Right lobe of liver (tissue), 6 donors: ENCODE measurements around the gene MYO10. TPM values are rescaled to one million over a fixed set of nuclear protein-coding genes. Genes with fewer than 3 reads are reported as not detected.

Experiments
- ATAC-seq, 4 donors: fragments of 200-7000 bp; cut with Tn5 transposase; one replicate each; pipeline ENCODE4 v1.9.1; 2020; ENCODE audit warnings: mild to moderate bottlenecking in 4 of 4, moderate library complexity in 4 of 4
- DNase-seq, 3 donors: peaks; one replicate each; pipeline ENCODE4 v3.0.0-alpha.2; 2020
- H3K27ac ChIP-seq, 3 donors: fragments of 200-600 bp; one replicate each; pipeline ENCODE4 v1.8.0; 2022
- H3K27me3 ChIP-seq, 2 donors: fragments of 200-600 bp; one replicate each; pipeline ENCODE4 v1.8.0; 2022
- H3K36me3 ChIP-seq, 4 donors: fragments of 200-600 bp; sonication (generic) in 1 of 4; one replicate each; pipeline versions ENCODE4 v1.5.1 to v1.8.0; 2017 to 2022; ENCODE audit warnings: control low read depth in 1 of 4
- H3K4me1 ChIP-seq, 4 donors: fragments of 200-600 bp; sonication (generic) in 1 of 4; one replicate each; pipeline versions ENCODE4 v1.5.1 to v1.8.0; 2017 to 2022; ENCODE audit warnings: control low read depth in 1 of 4
- H3K4me3 ChIP-seq, 3 donors: fragments of 200-600 bp; one replicate each; pipeline ENCODE4 v1.8.0; 2022
- H3K9me3 ChIP-seq, 4 donors: fragments of 200-600 bp; sonication (generic) in 1 of 4; one replicate each; pipeline versions ENCODE4 v1.5.1 to v1.8.0; 2017 to 2022; ENCODE audit warnings: control low read depth in 1 of 4
- POLR2A ChIP-seq: fragments of 450-650 bp; IDR thresholded peaks from one replicate; pipeline ENCODE4 v1.6.1; 2017; ENCODE audit warnings: antibody characterized with exemption, mild to moderate bottlenecking
- WGBS: methylation state at CpG from one replicate; pipeline ENCODE4 v1.1.6; 2018; ENCODE audit warnings: low coverage, low lambda C conversion rate; ENCODE audit not compliant: insufficient coverage; ENCODE audit errors: missing lambda C conversion rate; 5-methylcytosine and 5-hydroxymethylcytosine counted together
- intact Hi-C, 2 donors: fragments of 100-400 bp; cut with DNase I; formaldehyde crosslinking; loops; one replicate each; pipeline versions ENCODE4 v1.11.2 to v1.14.1; 2022
- total RNA-seq, 6 experiments: library from RNA; depleted of rRNA in 2 of 6; stranded (reverse); fragments of >200 nt in 2 of 6; fragmentation: NEBNext Ultra II Directional in 3 of 6; extraction: Animal tissue kit (Norgen Biotek cat#: 25700) in 3 of 6; gene quantifications; one replicate each; pipeline versions ENCODE4 v1.1.0 to v1.2.4, GENCODE V29; 2016 to 2023
- TF ChIP-seq, protein P1 (sequence below), 4 donors: fragments of 200-600 bp in 3 of 4; fragments of 450-650 bp in 1 of 4; IDR thresholded peaks; one replicate each; pipeline versions ENCODE4 v1.5.1 to v1.8.0; 2016 to 2022; ENCODE audit warnings: antibody characterized with exemption in 4 of 4, mild to moderate bottlenecking in 2 of 4
- donor health status: DM: no; HTN: yes; CAD: no.
- donor health status: DM: no; HTN: no; CAD: no.
- donor health status: DM: no; HTN: no; CAD: no.
- donor health status: DM: no; HTN: yes; CAD: no.
- donor health status: DM: no; HTN: yes; CAD: no.

The MYO10 gene
- total RNA-seq, 6 experiments from 2014 or later = 3.9 to 13.1 (median 6.9) TPM

DNA sequence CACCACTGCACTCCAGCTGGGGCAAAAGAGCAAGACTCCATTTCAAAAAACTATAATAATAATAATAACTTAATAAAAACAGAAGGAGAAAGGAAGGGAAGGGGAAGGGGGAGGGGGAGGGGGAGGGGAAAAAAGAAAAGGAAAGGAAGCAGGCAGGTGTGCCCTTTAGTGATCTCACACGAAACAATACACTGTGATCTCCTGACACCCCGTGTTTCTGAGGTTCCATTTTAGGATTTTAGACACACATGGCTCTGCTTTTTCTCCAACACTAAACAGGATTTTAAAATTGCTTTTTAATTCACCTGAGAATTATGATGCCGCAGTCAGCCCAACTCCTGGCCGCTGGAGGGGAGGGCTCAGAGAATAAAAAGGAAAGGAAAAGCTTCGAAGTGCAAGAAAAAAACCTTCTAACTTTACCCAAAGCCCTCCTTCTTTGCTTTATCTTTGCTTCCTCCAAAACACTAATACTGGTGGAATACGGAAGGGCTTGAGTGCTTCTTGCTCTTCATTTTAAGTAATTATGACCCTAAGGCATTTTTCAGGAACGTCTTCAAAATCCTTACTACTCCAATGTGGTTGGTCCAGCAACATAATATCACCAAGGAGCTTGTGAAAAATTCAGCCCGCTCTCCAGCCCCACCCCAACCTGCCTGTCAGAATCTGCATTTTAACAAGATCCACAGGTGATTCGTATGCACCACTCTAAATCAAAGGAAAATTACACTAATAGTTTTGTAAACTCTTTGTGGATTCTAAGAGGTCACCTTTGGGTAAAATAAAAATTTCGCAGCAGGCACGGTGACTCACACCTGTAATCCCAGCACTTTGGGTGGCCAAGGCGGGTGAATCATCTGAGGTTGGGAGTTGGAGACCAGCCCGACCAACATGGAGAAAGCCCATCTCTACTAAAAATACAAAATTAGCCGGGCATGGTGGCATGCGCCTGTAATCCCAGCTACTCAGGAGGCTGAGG lies 66.0 kb downstream of the MYO10 start:
- TF ChIP-seq, protein P1, sequence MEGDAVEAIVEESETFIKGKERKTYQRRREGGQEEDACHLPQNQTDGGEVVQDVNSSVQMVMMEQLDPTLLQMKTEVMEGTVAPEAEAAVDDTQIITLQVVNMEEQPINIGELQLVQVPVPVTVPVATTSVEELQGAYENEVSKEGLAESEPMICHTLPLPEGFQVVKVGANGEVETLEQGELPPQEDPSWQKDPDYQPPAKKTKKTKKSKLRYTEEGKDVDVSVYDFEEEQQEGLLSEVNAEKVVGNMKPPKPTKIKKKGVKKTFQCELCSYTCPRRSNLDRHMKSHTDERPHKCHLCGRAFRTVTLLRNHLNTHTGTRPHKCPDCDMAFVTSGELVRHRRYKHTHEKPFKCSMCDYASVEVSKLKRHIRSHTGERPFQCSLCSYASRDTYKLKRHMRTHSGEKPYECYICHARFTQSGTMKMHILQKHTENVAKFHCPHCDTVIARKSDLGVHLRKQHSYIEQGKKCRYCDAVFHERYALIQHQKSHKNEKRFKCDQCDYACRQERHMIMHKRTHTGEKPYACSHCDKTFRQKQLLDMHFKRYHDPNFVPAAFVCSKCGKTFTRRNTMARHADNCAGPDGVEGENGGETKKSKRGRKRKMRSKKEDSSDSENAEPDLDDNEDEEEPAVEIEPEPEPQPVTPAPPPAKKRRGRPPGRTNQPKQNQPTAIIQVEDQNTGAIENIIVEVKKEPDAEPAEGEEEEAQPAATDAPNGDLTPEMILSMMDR (IDR thresholded peaks at IDR 0.05) = no peak
- no peak for TF ChIP-seq POLR2A
- H3K4me3 ChIP-seq = no peak overlapping the region
- intact Hi-C loops = no loop called here
- no peak overlapping the region for H3K27ac ChIP-seq
- H3K4me1 ChIP-seq = no peaks in the 10 kb centered on the region
- ATAC-seq = no peak
- WGBS = 65% methylated on average over 12 of the region's 15 CpGs
- H3K9me3 ChIP-seq = no peaks in the 10 kb centered on the region
- H3K36me3 ChIP-seq = no peaks in the 10 kb centered on the region
- H3K27me3 ChIP-seq = no peaks in the 10 kb centered on the region
- DNase-seq = no peak

GRCh38 chr5:16867577-16867953 lies 68.5 kb downstream of the MYO10 start:
- no peaks in the 10 kb centered on the region for H3K4me1 ChIP-seq
- no peaks in the 10 kb centered on the region for H3K36me3 ChIP-seq
- no peak for TF ChIP-seq POLR2A
- TF ChIP-seq, protein P1 (IDR thresholded peaks at IDR 0.05) = no peak
- intact Hi-C loops = no loop called here
- DNase-seq (no peak), ATAC-seq (no peak)
- no peaks in the 10 kb centered on the region for H3K27me3 ChIP-seq
- no peak overlapping the region for H3K4me3 ChIP-seq
- 71% methylated on average over 3 of the region's 3 CpGs for WGBS
- no peaks in the 10 kb centered on the region for H3K9me3 ChIP-seq
- no peak overlapping the region for H3K27ac ChIP-seq

DNA sequence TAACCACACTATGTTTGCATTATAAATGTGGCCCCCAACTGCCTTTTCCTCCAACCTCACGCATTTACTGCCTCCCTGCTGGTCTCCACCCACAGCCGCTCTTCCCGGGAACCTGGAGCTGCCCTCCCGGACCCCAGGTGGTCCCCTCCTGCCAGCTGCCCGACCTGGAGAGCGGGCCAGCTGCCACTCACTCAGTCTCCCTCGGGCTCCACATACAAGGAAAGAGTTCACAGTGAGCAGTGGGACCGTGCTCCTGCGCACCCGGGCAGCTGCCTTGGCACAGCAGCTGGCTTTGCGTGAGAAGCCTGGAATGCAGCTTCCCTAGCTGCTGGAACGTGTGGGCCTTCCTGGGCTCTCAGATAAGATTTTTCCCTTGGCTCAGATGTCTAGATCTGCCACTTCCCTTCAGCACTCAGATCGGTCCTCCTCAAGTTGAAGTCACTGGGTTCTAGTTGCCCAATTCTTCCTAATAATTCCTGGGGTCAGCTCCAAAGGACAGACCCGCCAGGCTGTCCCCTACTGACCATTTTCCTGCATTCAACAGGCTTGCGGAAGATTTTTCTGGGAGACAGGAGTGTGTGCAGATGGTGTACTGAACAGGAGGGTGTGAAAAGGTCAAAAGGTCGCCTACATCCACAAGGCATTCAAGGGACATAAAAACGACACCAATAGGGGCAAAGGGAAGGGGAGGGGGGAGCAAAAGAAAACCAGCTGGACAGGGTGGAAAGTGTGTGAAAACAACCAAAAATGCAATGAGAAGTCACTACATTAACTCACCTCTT lies 69.1 kb downstream of the MYO10 start:
- peak in 2 of 4 donors; percentile 19 to 36 for ATAC-seq
- no peaks in the 10 kb centered on the region for H3K9me3 ChIP-seq
- no peaks in the 10 kb centered on the region for H3K27me3 ChIP-seq
- WGBS = 26% methylated on average over 9 of the region's 17 CpGs
- no peak overlapping the region for H3K4me3 ChIP-seq
- no peak overlapping the region for H3K27ac ChIP-seq
- TF ChIP-seq POLR2A = no peak
- TF ChIP-seq, protein P1 (IDR thresholded peaks at IDR 0.05) = no peak
- no peak for DNase-seq
- no peaks in the 10 kb centered on the region for H3K36me3 ChIP-seq
- intact Hi-C loops = no loop called here
- H3K4me1 ChIP-seq = no peaks in the 10 kb centered on the region

- no peaks in the 10 kb centered on the region for H3K9me3 ChIP-seq
- no peaks in the 10 kb centered on the region for H3K4me1 ChIP-seq
- H3K36me3 ChIP-seq = no peaks in the 10 kb centered on the region
- no peak overlapping the region for H3K27ac ChIP-seq
- WGBS = 67% methylated on average over 4 of the region's 4 CpGs
- intact Hi-C loops = no loop called here
- ATAC-seq (no peak), DNase-seq (no peak)
- H3K4me3 ChIP-seq = no peak overlapping the region
- H3K27me3 ChIP-seq = no peaks in the 10 kb centered on the region
- TF ChIP-seq, protein P1 (IDR thresholded peaks at IDR 0.05) = no peak
- no peak for TF ChIP-seq POLR2A
Measured at GRCh38 chr5:16866273-16866672, 69.8 kb downstream of the MYO10 start.
